SH-SY5Y (cell line): ENCODE data around the gene TMEM38B.

Source experiments
- GATA2 ChIP-seq: IDR thresholded peaks from 2 replicates; pipeline ENCODE4 v1.6.1; 2011; ENCODE audit warnings: mild to moderate bottlenecking, low read depth, low read length
- GATA3 ChIP-seq: IDR thresholded peaks from 2 replicates; pipeline ENCODE4 v1.6.1; 2011; ENCODE audit warnings: low read depth, mild to moderate bottlenecking, low read length, moderate library complexity

DNA sequence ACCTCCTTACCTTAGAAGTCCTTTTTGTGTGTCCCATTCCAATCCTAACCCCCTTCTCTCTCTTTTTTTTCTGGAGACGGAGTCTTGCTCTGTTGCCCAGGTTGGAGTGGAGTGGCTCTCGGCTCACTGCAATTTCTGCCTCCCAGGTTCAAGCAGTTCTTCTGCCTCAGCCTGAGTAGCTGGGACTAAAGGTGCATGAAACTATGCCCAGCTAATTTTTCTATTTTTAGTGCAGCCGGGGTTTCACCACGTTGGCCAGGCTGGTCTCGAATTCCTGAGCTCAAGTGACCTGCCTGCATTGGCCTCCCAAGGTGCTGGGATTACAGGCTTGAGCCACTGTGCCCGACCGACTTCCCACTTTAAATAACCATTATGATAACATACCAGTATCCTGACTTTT lies 17.5 kb downstream of the TMEM38B start:
- TF ChIP-seq GATA2 (no peak), GATA3 (no peak)
